ENCODE results near the gene CMSS1.

- TF ChIP-seq CTCF (IDR thresholded peaks at IDR 0.05): no peak
- no peak for TF ChIP-seq POLR2A (IDR thresholded peaks at IDR 0.05)
Observed at GRCh38 chr3:99859825-99860224, 42.2 kb downstream of the CMSS1 start.

All from uterus (tissue), 2 donors.